MM.1S (cell line): Measurements from ENCODE around the gene SYNE1.

Experiments
- DNase-seq: peaks from one replicate; pipeline ENCODE4 v3.0.0-alpha.2; 2015
- H2AFZ ChIP-seq: fragments of 300-600 bp; sonication (generic); 2 replicates; pipeline ENCODE4 v1.6.0; 2016; ENCODE audit warnings: antibody characterized with exemption, low read length
- H3F3A ChIP-seq: fragments of 300-600 bp; sonication (generic); 2 replicates; pipeline ENCODE4 v1.6.1; 2016; ENCODE audit warnings: mild to moderate bottlenecking, antibody characterized with exemption, low read length, moderate library complexity, mixed read lengths; ENCODE audit not compliant: insufficient read depth
- H3K27ac ChIP-seq: fragments of 300-600 bp; sonication (generic); 2 replicates; pipeline ENCODE4 v1.5.1; 2016; ENCODE audit warnings: mild to moderate bottlenecking, low read length
- H3K27me3 ChIP-seq: fragments of 300-600 bp; sonication (generic); replicated peaks from 2 replicates; pipeline ENCODE4 v1.6.0; 2016; ENCODE audit warnings: low read length; ENCODE audit not compliant: insufficient read depth
- H3K36me3 ChIP-seq: fragments of 300-600 bp; sonication (generic); replicated peaks from 2 replicates; pipeline ENCODE4 v1.6.1; 2016; ENCODE audit warnings: mild to moderate bottlenecking, low read length, mixed read lengths; ENCODE audit not compliant: insufficient read depth
- H3K4me1 ChIP-seq: fragments of 300-600 bp; sonication (generic); 2 replicates; pipeline ENCODE4 v1.6.1; 2016; ENCODE audit warnings: low read length, mixed read lengths
- H3K4me2 ChIP-seq: fragments of 300-600 bp; sonication (generic); 2 replicates; pipeline ENCODE4 v1.6.0; 2016; ENCODE audit warnings: low read depth, low read length
- H3K4me3 ChIP-seq: fragments of 300-600 bp; sonication (generic); 2 replicates; pipeline ENCODE4 v1.5.1; 2016; ENCODE audit warnings: low read length, mixed read lengths
- H3K79me2 ChIP-seq: fragments of 300-600 bp; sonication (generic); 2 replicates; pipeline ENCODE4 v1.6.1; 2016; ENCODE audit warnings: mixed run types, low read length, mixed read lengths
- H3K9ac ChIP-seq: fragments of 300-600 bp; sonication (generic); 2 replicates; pipeline ENCODE4 v1.6.1; 2016; ENCODE audit warnings: low read length, mixed read lengths
- H3K9me2 ChIP-seq: fragments of 300-600 bp; sonication (generic); replicated peaks from 2 replicates; pipeline ENCODE4 v1.6.1; 2016; ENCODE audit warnings: mild to moderate bottlenecking, low read length, mixed read lengths; ENCODE audit not compliant: insufficient read depth
- H3K9me3 ChIP-seq: fragments of 300-600 bp; sonication (generic); replicated peaks from 2 replicates; pipeline ENCODE4 v1.6.1; 2016; ENCODE audit warnings: mild to moderate bottlenecking, low read length, mixed read lengths; ENCODE audit not compliant: insufficient read depth
- H4K20me1 ChIP-seq: fragments of 300-600 bp; sonication (generic); 2 replicates; pipeline ENCODE4 v1.6.1; 2016; ENCODE audit warnings: mild to moderate bottlenecking, low read length, moderate library complexity, mixed read lengths; ENCODE audit not compliant: insufficient read depth
- EZH2 ChIP-seq: fragments of 300-600 bp; sonication (generic); optimal IDR thresholded peaks from 2 replicates; pipeline ENCODE3; 2017; ENCODE audit warnings: low read depth, mild to moderate bottlenecking, antibody characterized with exemption, low read length, mixed read lengths
- EZH2phosphoT487 ChIP-seq: fragments of 300-600 bp; sonication (generic); IDR thresholded peaks from 2 replicates; pipeline ENCODE4 v1.6.1; 2018; ENCODE audit warnings: antibody characterized with exemption, low read length
- TF ChIP-seq, protein P1 (sequence below): fragments of 300-600 bp; sonication (generic); IDR thresholded peaks from 2 replicates; pipeline ENCODE4 v1.5.1; 2016; ENCODE audit warnings: antibody characterized with exemption, low read length, mixed read lengths

The SYNE1 gene

DNA sequence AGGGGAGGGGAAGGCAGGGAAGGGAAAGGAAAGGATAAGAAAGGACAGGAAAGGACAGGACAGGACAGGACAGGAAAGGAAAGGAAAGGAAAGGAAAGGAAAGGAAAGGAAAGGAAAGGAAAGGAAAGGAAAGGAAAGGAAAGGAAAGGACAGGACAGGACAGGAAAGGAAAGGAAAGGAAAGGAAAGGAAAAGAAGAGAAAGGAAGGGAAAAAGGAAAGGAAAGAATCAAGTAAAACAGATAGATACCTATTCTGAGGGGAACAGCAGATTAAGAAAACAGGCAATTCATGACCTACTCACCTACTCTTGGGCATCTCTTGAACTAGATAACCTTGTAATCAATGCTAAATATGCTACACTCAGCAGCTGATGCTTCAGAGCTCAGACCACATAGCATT lies 265.4 kb downstream of the SYNE1 start:
- Histone ChIP-seq H3F3A (no peaks in the 10 kb centered on the region), H4K20me1 (no peaks in the 10 kb centered on the region), H3K9me3 (no peaks in the 10 kb centered on the region), H3K4me1 (no peaks in the 10 kb centered on the region), H3K4me3 (no peak overlapping the region), H3K27me3 (no peaks in the 10 kb centered on the region), H3K36me3 (no peaks in the 10 kb centered on the region), H3K9me2 (no peaks in the 10 kb centered on the region), H3K79me2 (no peaks in the 10 kb centered on the region), H3K4me2 (no peak overlapping the region), H3K9ac (no peak overlapping the region), H3K27ac (no peak overlapping the region), H2AFZ (no peak overlapping the region)
- no peak for TF ChIP-seq EZH2
- TF ChIP-seq, protein P1, sequence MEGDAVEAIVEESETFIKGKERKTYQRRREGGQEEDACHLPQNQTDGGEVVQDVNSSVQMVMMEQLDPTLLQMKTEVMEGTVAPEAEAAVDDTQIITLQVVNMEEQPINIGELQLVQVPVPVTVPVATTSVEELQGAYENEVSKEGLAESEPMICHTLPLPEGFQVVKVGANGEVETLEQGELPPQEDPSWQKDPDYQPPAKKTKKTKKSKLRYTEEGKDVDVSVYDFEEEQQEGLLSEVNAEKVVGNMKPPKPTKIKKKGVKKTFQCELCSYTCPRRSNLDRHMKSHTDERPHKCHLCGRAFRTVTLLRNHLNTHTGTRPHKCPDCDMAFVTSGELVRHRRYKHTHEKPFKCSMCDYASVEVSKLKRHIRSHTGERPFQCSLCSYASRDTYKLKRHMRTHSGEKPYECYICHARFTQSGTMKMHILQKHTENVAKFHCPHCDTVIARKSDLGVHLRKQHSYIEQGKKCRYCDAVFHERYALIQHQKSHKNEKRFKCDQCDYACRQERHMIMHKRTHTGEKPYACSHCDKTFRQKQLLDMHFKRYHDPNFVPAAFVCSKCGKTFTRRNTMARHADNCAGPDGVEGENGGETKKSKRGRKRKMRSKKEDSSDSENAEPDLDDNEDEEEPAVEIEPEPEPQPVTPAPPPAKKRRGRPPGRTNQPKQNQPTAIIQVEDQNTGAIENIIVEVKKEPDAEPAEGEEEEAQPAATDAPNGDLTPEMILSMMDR = no peak
- TF ChIP-seq EZH2phosphoT487 = no peak
- DNase-seq = no peak

DNA sequence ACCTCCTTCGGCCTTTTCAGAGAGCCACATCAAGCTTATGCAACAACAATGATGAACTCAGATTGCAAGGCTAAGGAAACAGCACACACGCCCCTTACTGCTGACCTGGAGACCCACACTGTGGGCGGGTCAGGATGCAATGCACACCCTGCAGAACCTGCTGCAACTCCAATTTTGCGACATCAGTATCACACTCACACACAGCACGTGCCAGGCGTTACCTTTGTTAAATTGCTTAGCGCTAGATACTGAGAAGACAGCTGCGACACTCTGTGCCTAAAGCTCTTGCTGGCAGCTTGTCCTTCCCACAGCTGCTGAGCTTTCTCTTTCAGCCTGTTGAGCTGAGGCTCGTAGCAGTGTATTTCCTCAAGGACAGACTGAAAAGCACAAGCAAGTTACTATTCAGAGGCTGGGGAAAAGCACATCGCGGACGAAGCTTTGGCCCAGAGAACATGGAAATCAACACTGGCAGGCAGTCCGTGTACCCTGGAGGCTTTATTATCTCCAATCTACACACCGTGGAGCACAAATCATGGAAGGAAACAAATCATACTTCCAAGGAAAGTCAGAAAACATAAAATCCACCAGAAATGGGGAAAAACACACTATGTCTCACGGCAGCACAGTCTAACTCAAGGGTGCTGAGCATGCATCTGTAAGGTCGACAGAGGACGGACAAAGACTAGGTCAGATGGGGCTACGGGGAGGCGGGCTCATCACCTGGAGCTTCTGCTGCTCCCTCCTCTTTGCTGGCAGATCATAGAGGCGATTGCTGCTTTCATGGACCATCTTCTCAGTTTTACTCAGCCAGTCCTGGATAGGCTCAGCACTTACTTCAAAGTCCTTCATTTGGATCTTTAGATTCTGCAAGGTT lies 268.2 kb downstream of the SYNE1 start:
- H3K4me3 ChIP-seq = no peak overlapping the region
- no peaks in the 10 kb centered on the region for H3K9me2 ChIP-seq
- H3K9me3 ChIP-seq = no peaks in the 10 kb centered on the region
- H4K20me1 ChIP-seq = no peaks in the 10 kb centered on the region
- H3K27ac ChIP-seq = no peak overlapping the region
- no peak for DNase-seq
- H3K4me2 ChIP-seq = no peak overlapping the region
- no peaks in the 10 kb centered on the region for H3K4me1 ChIP-seq
- no peak for TF ChIP-seq EZH2
- no peak overlapping the region for H2AFZ ChIP-seq
- no peaks in the 10 kb centered on the region for H3K79me2 ChIP-seq
- no peak overlapping the region for H3K9ac ChIP-seq
- no peaks in the 10 kb centered on the region for H3F3A ChIP-seq
- H3K27me3 ChIP-seq = no peaks in the 10 kb centered on the region
- no peaks in the 10 kb centered on the region for H3K36me3 ChIP-seq

DNA sequence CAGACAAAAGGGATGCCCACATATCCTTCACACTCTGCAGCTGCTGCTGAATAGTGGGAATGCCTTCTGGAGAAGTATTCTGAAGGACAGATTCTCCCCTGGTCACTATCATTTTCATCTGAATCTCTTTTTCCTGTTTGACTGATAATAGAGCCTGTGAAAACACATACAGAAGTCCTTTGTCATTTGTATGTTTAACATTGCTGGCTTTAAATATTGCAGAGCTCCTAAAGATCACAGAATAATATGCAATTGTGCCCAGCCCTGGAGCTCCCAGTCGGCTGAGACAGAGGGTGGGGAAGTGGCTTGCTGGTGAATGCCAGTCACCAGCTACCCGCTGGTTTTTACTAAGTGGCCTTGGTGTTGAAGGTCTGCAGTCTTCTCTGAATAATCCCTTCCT lies 272.3 kb downstream of the SYNE1 start:
- Histone ChIP-seq H2AFZ (no peak overlapping the region), H3K9ac (no peak overlapping the region), H3K36me3 (no peaks in the 10 kb centered on the region), H3K4me1 (no peaks in the 10 kb centered on the region), H3K9me2 (no peaks in the 10 kb centered on the region), H3K4me2 (no peak overlapping the region), H3K27me3 (no peaks in the 10 kb centered on the region), H3K4me3 (no peak overlapping the region), H3K9me3 (no peaks in the 10 kb centered on the region), H4K20me1 (no peaks in the 10 kb centered on the region), H3K27ac (no peak overlapping the region), H3K79me2 (no peaks in the 10 kb centered on the region), H3F3A (no peaks in the 10 kb centered on the region)
- TF ChIP-seq, protein P1 = no peak
- no peak for TF ChIP-seq EZH2phosphoT487
- TF ChIP-seq EZH2 = no peak
- DNase-seq = no peak

DNA sequence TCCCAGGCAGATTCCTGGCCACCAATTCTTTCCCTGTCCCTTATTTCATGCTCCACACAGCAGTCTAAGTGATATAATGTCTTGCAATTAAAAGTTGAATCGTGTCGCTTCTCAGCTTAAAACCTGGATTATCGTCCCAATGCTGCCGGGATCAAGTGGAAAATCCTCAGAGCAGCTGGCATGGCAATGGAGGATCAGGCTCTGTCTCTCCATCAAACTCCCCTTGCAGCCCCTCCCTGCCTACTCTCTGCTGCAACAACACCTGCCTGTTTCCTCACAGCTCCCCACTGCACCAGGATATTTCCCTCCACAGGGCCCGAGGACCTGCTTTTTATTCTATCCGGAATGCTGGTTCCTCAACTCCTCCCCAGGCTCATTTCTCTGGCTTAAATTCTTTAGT lies 277.1 kb downstream of the SYNE1 start:
- H3K4me2 ChIP-seq = no peak overlapping the region
- no peak overlapping the region for H3K27ac ChIP-seq
- H3K36me3 ChIP-seq = no peaks in the 10 kb centered on the region

More for the DNA sequence above, 277.1 kb downstream of the SYNE1 start:
- Histone ChIP-seq H3K27me3 (no peaks in the 10 kb centered on the region), H4K20me1 (no peaks in the 10 kb centered on the region), H3K9me3 (no peaks in the 10 kb centered on the region), H3K79me2 (no peaks in the 10 kb centered on the region), H3K9ac (no peak overlapping the region), H3F3A (no peaks in the 10 kb centered on the region), H2AFZ (no peak overlapping the region), H3K4me1 (no peaks in the 10 kb centered on the region), H3K4me3 (no peak overlapping the region), H3K9me2 (no peaks in the 10 kb centered on the region)
- TF ChIP-seq, protein P1 = no peak
- TF ChIP-seq EZH2 (no peak), EZH2phosphoT487 (no peak)
- DNase-seq = no peak
